HepG2 (cell line): ENCODE measurements around the gene CASS4. TPM values are rescaled to one million over a fixed set of nuclear protein-coding genes. Genes with fewer than 3 reads are reported as not detected.

ENCODE experiments used
- ASH2L ChIP-seq: fragments of 300-600, 200-600 bp; sonication (generic); IDR thresholded peaks from 2 replicates; pipeline ENCODE4 v1.7.0; 2017; ENCODE audit warnings: low read depth, mild to moderate bottlenecking, moderate library complexity, mixed read lengths, low read length; ENCODE audit not compliant: insufficient read length
- CBX5 ChIP-seq: sonication (generic); formaldehyde crosslinking; IDR thresholded peaks from 2 replicates; pipeline ENCODE4 v1.4.0; 2020; ENCODE audit warnings: missing genetic modification reagents, borderline replicate concordance
- CERS6 ChIP-seq: sonication (generic); formaldehyde crosslinking; IDR thresholded peaks from 2 replicates; pipeline ENCODE4 v1.5.0; 2020; ENCODE audit warnings: missing genetic modification reagents
- GMEB1 ChIP-seq: sonication (generic); formaldehyde crosslinking; IDR thresholded peaks from 2 replicates; pipeline ENCODE4 v1.5.1; 2020; ENCODE audit warnings: missing genetic modification reagents, mild to moderate bottlenecking, borderline replicate concordance
- GZF1 ChIP-seq: sonication (generic); formaldehyde crosslinking; IDR thresholded peaks from 2 replicates; pipeline ENCODE4 v1.5.1; 2020; ENCODE audit warnings: mild to moderate bottlenecking, missing genetic modification reagents
- KLF15 ChIP-seq: sonication (generic); formaldehyde crosslinking; IDR thresholded peaks from 2 replicates; pipeline ENCODE4 v1.8.1; 2023; ENCODE audit warnings: borderline replicate concordance, mild to moderate bottlenecking, inconsistent platforms, missing genetic modification reagents, mixed read lengths
- RXRB ChIP-seq: IDR thresholded peaks from 2 replicates; pipeline ENCODE4 v1.6.1; 2016; ENCODE audit warnings: borderline replicate concordance, missing genetic modification reagents, missing compliant biosample characterization
- STAG1 ChIP-seq: sonication (generic); formaldehyde crosslinking; IDR thresholded peaks from 2 replicates; pipeline ENCODE4 v1.4.0; 2020; ENCODE audit warnings: missing genetic modification reagents
- YEATS2 ChIP-seq: sonication (generic); formaldehyde crosslinking; IDR thresholded peaks from 2 replicates; pipeline ENCODE4 v1.4.0; 2020; ENCODE audit warnings: missing genetic modification reagents, borderline replicate concordance
- ZFP41 ChIP-seq: sonication (generic); formaldehyde crosslinking; IDR thresholded peaks from 2 replicates; pipeline ENCODE4 v1.4.0; 2020; ENCODE audit warnings: mild to moderate bottlenecking, missing genetic modification reagents, borderline replicate concordance
- ZNF17 ChIP-seq: sonication (generic); formaldehyde crosslinking; IDR thresholded peaks from 2 replicates; pipeline ENCODE4 v1.5.0; 2020; ENCODE audit warnings: mild to moderate bottlenecking, missing genetic modification reagents
- ZNF431 ChIP-seq: sonication (generic); formaldehyde crosslinking; IDR thresholded peaks from 2 replicates; pipeline ENCODE4 v1.9.0; 2022; ENCODE audit warnings: missing genetic modification reagents, low read depth, mild to moderate bottlenecking, borderline replicate concordance
- ZNF484 ChIP-seq: sonication (generic); formaldehyde crosslinking; IDR thresholded peaks from 2 replicates; pipeline ENCODE4 v1.5.1; 2020; ENCODE audit warnings: mild to moderate bottlenecking, low read depth, missing genetic modification reagents, borderline replicate concordance
- ZNF704 ChIP-seq: sonication (generic); formaldehyde crosslinking; IDR thresholded peaks from 2 replicates; pipeline ENCODE4 v1.8.1; 2023; ENCODE audit warnings: mild to moderate bottlenecking, inconsistent platforms, moderate library complexity, missing genetic modification reagents, borderline replicate concordance
- polyA plus RNA-seq, 8 experiments: library from polyadenylated mRNA; depleted of rRNA in 3 of 8; stranded (reverse) in 7 of 8; unstranded in 1 of 8; fragments of >200 nt; fragmentation: Illumina TruSeq in 4 of 8; extraction: Trizol in 4 of 8; gene quantifications; 2 replicates each; pipeline versions ENCODE4 v1.2.1 to v1.2.3, GENCODE V29; 2011 to 2016; ENCODE audit warnings: low read depth in 4 of 8, missing spikeins in 1 of 8, mixed read lengths in 1 of 8; ENCODE audit not compliant: insufficient read depth in 1 of 8
- total RNA-seq, 5 experiments: library from RNA; depleted of rRNA; stranded (reverse); fragments of >200 nt; fragmentation: Illumina TruSeq; extraction: Trizol; gene quantifications; 2 replicates each; pipeline ENCODE4 v1.2.3, GENCODE V29; 2016; ENCODE audit warnings: low read depth in 1 of 5
- TF ChIP-seq, protein P1 (sequence below): sonication (generic); formaldehyde crosslinking; IDR thresholded peaks from 2 replicates; pipeline ENCODE4 v1.5.0; 2020; ENCODE audit warnings: mild to moderate bottlenecking, missing genetic modification reagents, moderate library complexity
- TF ChIP-seq, protein P2 (sequence below), 2 experiments: sonication (generic) in 1 of 2; formaldehyde crosslinking in 1 of 2; IDR thresholded peaks; 2 replicates each; pipeline versions ENCODE4 v1.5.1 to v1.6.1; 2011 to 2020; ENCODE audit warnings: borderline replicate concordance in 1 of 2, low read depth in 1 of 2, low read length in 1 of 2, mild to moderate bottlenecking in 1 of 2, missing genetic modification reagents in 1 of 2, moderate library complexity in 1 of 2

CASS4 gene
- total and polyA plus RNA-seq, 2 of the 13 experiments (the other 11 are each of a cell fraction or from before 2014, with no cell fraction given), result 0.17 to 0.49 TPM

- TF ChIP-seq KLF15 (CRISPR knock-in tag) (no peak), ZNF431 (CRISPR knock-in tag) (no peak), ZFP41 (no peak), ZNF17 (no peak), CBX5 (no peak), CERS6 (CRISPR knock-in tag) (no peak), GMEB1 (CRISPR knock-in tag) (0 out of 2 replicates have a peak, but pooled peaks have one; percentile 29), ZNF704 (CRISPR knock-in tag) (no peak), ASH2L (no peak), RXRB (CRISPR knock-in tag) (peak; percentile 11; the same call in 1 of the 2 replicates), ZNF484 (no peak), YEATS2 (CRISPR knock-in tag) (no peak), STAG1 (peak; percentile 77), GZF1 (CRISPR knock-in tag) (no peak)
- TF ChIP-seq, protein P1, sequence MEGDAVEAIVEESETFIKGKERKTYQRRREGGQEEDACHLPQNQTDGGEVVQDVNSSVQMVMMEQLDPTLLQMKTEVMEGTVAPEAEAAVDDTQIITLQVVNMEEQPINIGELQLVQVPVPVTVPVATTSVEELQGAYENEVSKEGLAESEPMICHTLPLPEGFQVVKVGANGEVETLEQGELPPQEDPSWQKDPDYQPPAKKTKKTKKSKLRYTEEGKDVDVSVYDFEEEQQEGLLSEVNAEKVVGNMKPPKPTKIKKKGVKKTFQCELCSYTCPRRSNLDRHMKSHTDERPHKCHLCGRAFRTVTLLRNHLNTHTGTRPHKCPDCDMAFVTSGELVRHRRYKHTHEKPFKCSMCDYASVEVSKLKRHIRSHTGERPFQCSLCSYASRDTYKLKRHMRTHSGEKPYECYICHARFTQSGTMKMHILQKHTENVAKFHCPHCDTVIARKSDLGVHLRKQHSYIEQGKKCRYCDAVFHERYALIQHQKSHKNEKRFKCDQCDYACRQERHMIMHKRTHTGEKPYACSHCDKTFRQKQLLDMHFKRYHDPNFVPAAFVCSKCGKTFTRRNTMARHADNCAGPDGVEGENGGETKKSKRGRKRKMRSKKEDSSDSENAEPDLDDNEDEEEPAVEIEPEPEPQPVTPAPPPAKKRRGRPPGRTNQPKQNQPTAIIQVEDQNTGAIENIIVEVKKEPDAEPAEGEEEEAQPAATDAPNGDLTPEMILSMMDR (CRISPR knock-in tag), result peak; percentile 87
- TF ChIP-seq, protein P2, sequence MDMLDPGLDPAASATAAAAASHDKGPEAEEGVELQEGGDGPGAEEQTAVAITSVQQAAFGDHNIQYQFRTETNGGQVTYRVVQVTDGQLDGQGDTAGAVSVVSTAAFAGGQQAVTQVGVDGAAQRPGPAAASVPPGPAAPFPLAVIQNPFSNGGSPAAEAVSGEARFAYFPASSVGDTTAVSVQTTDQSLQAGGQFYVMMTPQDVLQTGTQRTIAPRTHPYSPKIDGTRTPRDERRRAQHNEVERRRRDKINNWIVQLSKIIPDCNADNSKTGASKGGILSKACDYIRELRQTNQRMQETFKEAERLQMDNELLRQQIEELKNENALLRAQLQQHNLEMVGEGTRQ (IDR thresholded peaks at IDR 0.05; ENCODE audit: low read depth, low read length), result no peak
- TF ChIP-seq, protein P2 (CRISPR knock-in tag; IDR thresholded peaks at IDR 0.05; ENCODE audit: borderline replicate concordance), result peak; percentile 21; the same call in 1 of the 2 replicates
Observed at GRCh38 chr20:56400001-56400640, 11.9 kb upstream of the CASS4 start (continued).
